Measurements from ENCODE around the gene LSM7.

DNA sequence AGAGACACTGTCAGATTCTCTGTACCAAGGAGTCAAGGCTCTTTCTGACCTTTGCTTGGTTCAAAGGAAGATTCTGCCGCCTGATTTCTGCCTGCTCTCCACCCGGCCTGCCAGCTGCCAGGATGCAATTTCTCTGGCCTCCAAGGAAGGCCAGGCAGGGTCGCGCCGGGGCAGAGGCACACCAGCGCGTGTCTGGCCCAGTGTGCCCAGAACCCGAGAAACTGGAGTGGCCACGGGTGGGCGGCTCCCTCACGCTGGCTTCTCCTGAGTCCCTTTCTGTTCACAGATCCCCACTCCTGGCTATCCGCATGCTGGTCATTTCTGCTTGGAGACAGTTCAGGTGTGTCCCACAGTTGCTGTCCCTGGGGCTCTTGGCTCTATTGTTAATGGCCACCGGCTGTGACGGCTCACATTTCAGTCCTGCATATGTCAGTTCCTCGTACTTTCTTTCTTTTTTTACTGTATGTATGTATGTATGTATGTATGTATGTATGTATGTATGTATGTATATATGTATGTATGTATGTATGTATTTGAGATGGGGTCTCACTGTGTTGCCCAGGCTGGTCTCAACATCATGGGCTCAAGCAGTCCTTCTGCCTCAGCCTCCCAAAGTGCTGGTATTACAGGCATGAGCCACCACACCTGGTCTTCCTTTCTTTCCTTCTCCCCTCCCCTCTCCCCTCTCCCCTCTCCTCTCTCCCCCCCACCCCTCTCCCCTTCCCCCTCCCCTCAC, 48.6 kb upstream of the LSM7 start:
- TF ChIP-seq, protein P1, sequence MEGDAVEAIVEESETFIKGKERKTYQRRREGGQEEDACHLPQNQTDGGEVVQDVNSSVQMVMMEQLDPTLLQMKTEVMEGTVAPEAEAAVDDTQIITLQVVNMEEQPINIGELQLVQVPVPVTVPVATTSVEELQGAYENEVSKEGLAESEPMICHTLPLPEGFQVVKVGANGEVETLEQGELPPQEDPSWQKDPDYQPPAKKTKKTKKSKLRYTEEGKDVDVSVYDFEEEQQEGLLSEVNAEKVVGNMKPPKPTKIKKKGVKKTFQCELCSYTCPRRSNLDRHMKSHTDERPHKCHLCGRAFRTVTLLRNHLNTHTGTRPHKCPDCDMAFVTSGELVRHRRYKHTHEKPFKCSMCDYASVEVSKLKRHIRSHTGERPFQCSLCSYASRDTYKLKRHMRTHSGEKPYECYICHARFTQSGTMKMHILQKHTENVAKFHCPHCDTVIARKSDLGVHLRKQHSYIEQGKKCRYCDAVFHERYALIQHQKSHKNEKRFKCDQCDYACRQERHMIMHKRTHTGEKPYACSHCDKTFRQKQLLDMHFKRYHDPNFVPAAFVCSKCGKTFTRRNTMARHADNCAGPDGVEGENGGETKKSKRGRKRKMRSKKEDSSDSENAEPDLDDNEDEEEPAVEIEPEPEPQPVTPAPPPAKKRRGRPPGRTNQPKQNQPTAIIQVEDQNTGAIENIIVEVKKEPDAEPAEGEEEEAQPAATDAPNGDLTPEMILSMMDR (IDR thresholded peaks at IDR 0.05 in 4 of 5, conservative IDR thresholded peaks at IDR 0.05 in 1 of 5) = no peak
- TF ChIP-seq POLR2A (IDR thresholded peaks at IDR 0.05) = no peak
